Dendritic cell treated with granulocyte-macrophage colony-stimulating factor and Interleukin-4, amounts not matched to agents 40 ng/mL and 50 ng/mL, for 4 days (primary cell): ENCODE results near the gene PPP2R3A.
"Not testable (repeated sequence)": the region's sequence is repeated elsewhere in the genome, so short reads cannot be mapped to it uniquely, and the experiment has no call there.

Experiments used
- H3K27ac Mint-ChIP-seq: one replicate; pipeline ENCODE4 v1.8.0; 2022; ENCODE audit warnings: mild to moderate bottlenecking, mixed read lengths
- H3K27me3 Mint-ChIP-seq: one replicate; pipeline ENCODE4 v1.8.0; 2022; ENCODE audit warnings: mild to moderate bottlenecking, mixed read lengths
- H3K36me3 Mint-ChIP-seq: one replicate; pipeline ENCODE4 v1.8.0; 2022; ENCODE audit warnings: low read depth, mixed read lengths
- H3K4me1 Mint-ChIP-seq: one replicate; pipeline ENCODE4 v1.8.0; 2022; ENCODE audit warnings: low read depth, mixed read lengths
- H3K4me3 Mint-ChIP-seq: one replicate; pipeline ENCODE4 v1.8.0; 2022; ENCODE audit warnings: mild to moderate bottlenecking, moderate library complexity, mixed read lengths
- H3K9me3 Mint-ChIP-seq: one replicate; pipeline ENCODE4 v1.8.0; 2022; ENCODE audit warnings: mixed read lengths
- intact Hi-C: fragments of 100-400 bp; cut with micrococcal nuclease; formaldehyde crosslinking; loops from one replicate; pipeline ENCODE4 v1.15.0; 2022

Gene PPP2R3A

DNA sequence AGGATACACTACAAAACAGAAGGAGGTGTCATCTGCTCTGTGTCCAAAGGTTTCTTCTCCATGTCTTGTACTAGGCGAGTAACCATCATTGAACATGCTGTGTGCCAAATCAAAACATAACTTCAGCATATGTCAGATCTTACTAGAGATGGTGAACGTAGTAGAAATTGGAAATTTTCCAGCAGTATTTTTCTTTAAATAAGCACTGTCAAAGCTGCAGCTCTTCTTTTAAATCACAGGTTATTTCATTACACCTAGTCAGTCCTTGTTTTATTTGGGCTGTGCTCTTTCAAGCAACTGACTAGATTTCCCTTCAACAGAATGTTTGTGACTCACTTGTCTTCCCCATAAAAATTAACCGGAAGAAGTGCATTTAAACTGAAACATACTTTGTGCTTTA is 184.1 kb downstream of the PPP2R3A start:
- Mint-ChIP-seq H3K27ac (peak overlapping the region; percentile 22), H3K27me3 (no peaks in the 10 kb centered on the region), H3K4me1 (peaks cover 23% of the 10 kb centered on the region), H3K4me3 (no peak overlapping the region), H3K36me3 (peaks cover 49% of the 10 kb centered on the region), H3K9me3 (no peaks in the 10 kb centered on the region)
- intact Hi-C loops, result no loop called here

DNA sequence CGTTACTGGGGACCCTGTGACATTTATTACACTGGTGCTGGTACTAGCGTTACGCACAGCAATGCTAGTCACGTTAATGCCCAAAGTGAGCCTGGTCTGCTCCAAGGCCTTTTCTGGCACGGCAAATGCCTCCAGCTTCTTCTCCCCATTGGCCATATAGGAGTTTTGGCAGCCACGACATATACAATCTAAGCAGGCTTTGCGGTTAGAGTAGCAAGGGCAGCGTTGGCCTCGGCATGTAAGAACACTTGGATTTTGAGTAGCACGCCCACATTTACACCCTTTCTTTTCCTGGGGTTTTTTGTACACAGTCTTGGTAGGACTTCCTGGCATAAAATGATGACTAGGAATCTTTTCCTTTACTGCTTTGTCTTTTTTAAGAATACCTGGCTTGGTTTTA is 185.7 kb downstream of the PPP2R3A start:
- peaks cover 44% of the 10 kb centered on the region for H3K36me3 Mint-ChIP-seq
- no peaks in the 10 kb centered on the region for H3K27me3 Mint-ChIP-seq
- H3K27ac Mint-ChIP-seq, result no peak overlapping the region
- H3K4me3 Mint-ChIP-seq, result no peak overlapping the region
- H3K4me1 Mint-ChIP-seq, result peaks cover 32% of the 10 kb centered on the region
- H3K9me3 Mint-ChIP-seq, result no peaks in the 10 kb centered on the region
- intact Hi-C loops, result no loop called here

DNA sequence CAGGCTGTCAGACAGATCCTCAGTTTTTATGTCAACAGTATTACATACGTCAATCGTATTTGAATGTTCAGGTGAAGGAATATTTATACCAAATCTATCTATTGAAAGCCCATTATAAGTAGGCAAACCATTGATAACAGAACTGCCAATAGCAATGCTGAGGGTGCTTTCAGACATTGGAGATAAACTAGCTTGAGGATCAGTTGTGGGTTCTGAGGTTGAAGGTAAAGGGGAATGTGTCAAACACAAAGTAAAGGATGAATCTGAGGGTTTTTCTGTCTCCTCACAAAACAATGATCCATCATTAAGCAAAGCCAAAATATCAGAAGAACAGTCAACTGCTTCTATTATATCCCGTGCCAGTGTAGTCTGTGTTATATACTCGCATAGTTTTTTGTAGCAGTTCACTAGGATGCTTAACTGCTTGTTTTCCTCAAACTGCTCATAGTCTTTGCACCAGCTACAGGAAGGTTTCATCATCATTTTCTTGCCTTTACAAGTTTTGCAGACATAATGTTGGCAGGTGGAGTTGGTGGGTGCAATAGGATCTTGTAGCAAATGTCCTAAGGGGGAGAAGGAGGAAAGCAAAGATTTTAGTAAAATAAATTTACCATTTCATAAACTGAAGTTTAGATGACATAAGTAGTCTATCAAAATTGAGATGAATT is 186.8 kb downstream of the PPP2R3A start:
- H3K4me3 Mint-ChIP-seq, result no peak overlapping the region
- no peak overlapping the region for H3K27ac Mint-ChIP-seq
- peaks cover 34% of the 10 kb centered on the region for H3K4me1 Mint-ChIP-seq
- peaks cover 44% of the 10 kb centered on the region for H3K36me3 Mint-ChIP-seq
- no peaks in the 10 kb centered on the region for H3K9me3 Mint-ChIP-seq
- no peaks in the 10 kb centered on the region for H3K27me3 Mint-ChIP-seq
- intact Hi-C loops, result no loop called here

DNA sequence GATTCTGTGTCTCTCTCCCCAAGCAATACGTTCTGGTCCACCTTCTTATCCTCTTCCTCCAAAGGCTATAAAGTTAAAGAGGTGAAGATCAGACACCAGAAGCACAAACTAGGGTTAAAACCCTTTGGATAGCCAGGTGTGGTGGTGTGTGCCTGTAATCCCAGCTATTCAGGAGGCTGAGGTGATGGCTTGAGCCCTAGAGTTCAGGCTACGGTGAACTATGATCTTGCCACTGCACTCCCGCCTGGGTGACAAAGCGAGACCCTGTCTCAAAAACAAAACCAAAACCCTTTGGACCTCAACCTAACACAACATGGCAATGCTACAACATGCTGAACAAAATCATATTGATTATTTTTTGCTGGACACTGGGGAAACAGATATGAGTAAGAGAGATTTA is 187.4 kb downstream of the PPP2R3A start:
- no peaks in the 10 kb centered on the region for H3K9me3 Mint-ChIP-seq
- H3K4me3 Mint-ChIP-seq, result no peak overlapping the region

GRCh38 chr3:136161516-136161915 is 196.0 kb downstream of the PPP2R3A start:
- H3K4me3 Mint-ChIP-seq, result no peak overlapping the region
- intact Hi-C loops, result no loop called here
- peaks cover 49% of the 10 kb centered on the region for H3K4me1 Mint-ChIP-seq
- H3K27ac Mint-ChIP-seq, result no peak overlapping the region
- H3K36me3 Mint-ChIP-seq, result peaks cover 18% of the 10 kb centered on the region
- no peaks in the 10 kb centered on the region for H3K27me3 Mint-ChIP-seq
- no peaks in the 10 kb centered on the region for H3K9me3 Mint-ChIP-seq

More for the DNA sequence above, 187.4 kb downstream of the PPP2R3A start:
- H3K4me1 Mint-ChIP-seq, result peaks cover 40% of the 10 kb centered on the region
- H3K36me3 Mint-ChIP-seq, result peaks cover 40% of the 10 kb centered on the region
- no peaks in the 10 kb centered on the region for H3K27me3 Mint-ChIP-seq
- no peak overlapping the region for H3K27ac Mint-ChIP-seq
- intact Hi-C loops, result no loop called here

DNA sequence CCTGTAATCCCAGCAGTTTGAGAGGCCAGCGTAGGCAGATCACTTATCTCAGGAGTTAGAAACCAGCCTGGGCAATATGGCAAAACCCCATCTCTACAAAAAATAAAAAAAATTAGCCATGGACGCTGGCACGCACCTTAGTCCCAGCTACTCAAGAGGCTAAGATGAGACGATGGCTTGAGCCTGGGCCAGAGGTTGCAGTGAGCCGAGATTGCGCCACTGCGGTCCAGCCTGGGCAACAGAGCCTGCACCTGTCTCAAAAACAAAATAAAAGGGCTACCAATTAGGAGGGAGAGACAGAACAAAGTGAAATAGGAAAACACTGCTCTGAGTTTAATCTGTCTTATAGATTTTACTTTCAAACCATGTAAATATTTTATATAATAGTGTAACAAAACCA is 196.8 kb downstream of the PPP2R3A start:
- H3K4me3 Mint-ChIP-seq, result no peak overlapping the region

DNA sequence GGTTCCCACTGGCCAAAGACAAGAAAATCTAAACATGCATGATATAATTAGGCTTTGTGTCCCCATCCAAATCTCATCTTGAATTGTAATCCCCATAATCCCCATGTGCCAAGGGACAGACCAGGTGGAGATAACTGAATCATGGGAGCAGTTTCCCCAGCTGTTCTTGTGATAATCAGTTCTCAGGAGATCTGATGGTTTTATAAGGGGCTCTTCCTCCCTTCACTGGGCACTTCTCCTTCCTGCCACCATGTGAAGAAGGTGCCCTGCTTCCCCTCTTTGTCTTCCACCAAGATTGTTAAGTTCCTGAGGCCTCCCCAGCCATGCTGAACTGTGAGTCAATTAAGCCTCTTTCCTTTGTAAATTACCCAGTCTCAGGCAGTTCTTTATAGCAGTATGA is 198.1 kb downstream of the PPP2R3A start:
- intact Hi-C loops, H3K27me3 Mint-ChIP-seq, H3K9me3 Mint-ChIP-seq, H3K4me3 Mint-ChIP-seq: not testable (repeated sequence)
- Mint-ChIP-seq H3K36me3 (peaks cover 11% of the 10 kb centered on the region), H3K27ac (peak overlapping the region; percentile 43), H3K4me1 (peaks cover 45% of the 10 kb centered on the region)

More for the DNA sequence above, 196.8 kb downstream of the PPP2R3A start:
- peaks cover 46% of the 10 kb centered on the region for H3K4me1 Mint-ChIP-seq
- H3K9me3 Mint-ChIP-seq, result no peaks in the 10 kb centered on the region
- H3K27me3 Mint-ChIP-seq, result no peaks in the 10 kb centered on the region
- H3K36me3 Mint-ChIP-seq, result peaks cover 18% of the 10 kb centered on the region
- no peak overlapping the region for H3K27ac Mint-ChIP-seq
- intact Hi-C loops, result no loop called here

DNA sequence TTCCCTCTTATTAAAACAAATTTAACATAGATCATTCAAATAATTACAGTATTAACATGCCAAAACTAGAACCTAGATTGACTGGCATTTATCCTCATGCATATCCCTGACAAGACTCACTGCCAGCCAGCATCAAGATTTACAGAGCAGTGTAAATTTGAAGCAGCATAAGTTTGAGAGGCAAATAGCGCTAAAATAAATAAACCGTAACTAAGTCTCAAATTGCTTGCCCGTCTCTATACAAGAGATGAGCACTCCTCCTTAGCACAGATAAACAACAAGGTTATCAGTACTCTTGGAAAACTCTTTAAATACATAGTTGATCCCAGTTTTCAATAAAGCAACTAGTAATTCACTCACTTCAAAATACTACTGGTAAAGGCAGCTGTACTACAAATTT is 201.0 kb downstream of the PPP2R3A start:
- intact Hi-C loops, result no loop called here
- H3K36me3 Mint-ChIP-seq, result peaks cover 5% of the 10 kb centered on the region
- peaks cover 41% of the 10 kb centered on the region for H3K4me1 Mint-ChIP-seq
- H3K4me3 Mint-ChIP-seq, result no peak overlapping the region
- no peak overlapping the region for H3K27ac Mint-ChIP-seq
- no peaks in the 10 kb centered on the region for H3K9me3 Mint-ChIP-seq
- H3K27me3 Mint-ChIP-seq, result no peaks in the 10 kb centered on the region

- not testable (repeated sequence) for H3K4me3 Mint-ChIP-seq, H3K27me3 Mint-ChIP-seq, H3K36me3 Mint-ChIP-seq, H3K27ac Mint-ChIP-seq, H3K9me3 Mint-ChIP-seq
- peaks cover 32% of the 10 kb centered on the region for H3K4me1 Mint-ChIP-seq
- intact Hi-C loops, result loop anchor here (2.0 kb wide), 1 partner anchor 15 kb away; no protein-coding TSS in a partner anchor
These were observed 202.7 kb downstream of the PPP2R3A start for GRCh38 chr3:136168236-136168635.

DNA sequence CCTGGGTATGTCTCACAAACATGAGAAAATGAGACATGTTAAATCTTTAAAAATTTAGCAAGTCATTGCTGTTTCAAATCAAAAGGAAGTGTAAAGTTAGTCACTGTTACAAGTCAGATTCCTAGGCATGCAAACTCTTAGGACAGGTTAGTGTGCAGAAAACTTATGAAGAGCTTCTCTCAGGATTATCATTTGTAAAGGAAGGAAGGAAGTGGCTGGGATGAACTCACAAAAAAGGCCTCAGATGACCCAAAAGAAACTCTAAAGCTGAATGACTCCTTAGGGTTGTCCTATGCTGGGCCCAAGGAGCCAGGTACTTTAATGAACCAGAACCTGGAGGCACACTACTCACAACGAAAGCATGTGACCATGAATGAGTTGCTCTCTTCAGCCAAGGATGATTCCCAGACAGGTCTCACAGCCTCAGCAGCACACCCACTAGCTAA is 205.6 kb downstream of the PPP2R3A start:
- H3K27ac Mint-ChIP-seq, result no peak overlapping the region
- H3K4me1 Mint-ChIP-seq, result peaks cover 25% of the 10 kb centered on the region
- H3K4me3 Mint-ChIP-seq, result no peak overlapping the region
- H3K9me3 Mint-ChIP-seq, result no peaks in the 10 kb centered on the region
- no peaks in the 10 kb centered on the region for H3K36me3 Mint-ChIP-seq
- intact Hi-C loops, result no loop called here
- no peaks in the 10 kb centered on the region for H3K27me3 Mint-ChIP-seq

DNA sequence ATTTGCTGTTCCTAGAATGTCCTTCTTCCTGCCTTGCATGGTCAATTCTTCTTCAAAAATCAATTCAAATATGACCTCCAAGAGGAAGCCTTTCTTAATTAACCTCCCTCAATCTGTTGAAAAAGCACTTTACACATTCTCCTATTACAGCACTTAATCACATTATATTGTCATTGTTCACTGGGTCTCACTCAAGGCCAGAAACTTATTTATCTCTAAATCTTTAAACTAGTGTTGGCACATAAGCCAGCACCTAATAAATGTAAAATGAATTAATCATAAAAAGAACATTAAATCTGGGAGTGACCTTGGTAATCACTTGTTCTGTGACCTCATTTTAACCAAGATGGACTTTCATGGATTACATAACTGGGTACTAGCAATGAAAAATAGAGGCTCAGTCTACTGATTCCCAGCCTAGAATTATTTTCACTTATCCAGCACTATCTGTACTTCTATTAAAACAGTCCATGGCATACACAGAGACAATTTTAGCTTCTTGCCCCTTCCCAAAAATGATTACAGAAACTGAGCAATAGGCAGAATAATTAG is 208.5 kb downstream of the PPP2R3A start:
- peaks cover 26% of the 10 kb centered on the region for H3K4me1 Mint-ChIP-seq
- no peaks in the 10 kb centered on the region for H3K9me3 Mint-ChIP-seq
- intact Hi-C loops, result no loop called here
- no peaks in the 10 kb centered on the region for H3K36me3 Mint-ChIP-seq
- H3K27me3 Mint-ChIP-seq, result no peaks in the 10 kb centered on the region
- H3K4me3 Mint-ChIP-seq, result no peak overlapping the region
- no peak overlapping the region for H3K27ac Mint-ChIP-seq

DNA sequence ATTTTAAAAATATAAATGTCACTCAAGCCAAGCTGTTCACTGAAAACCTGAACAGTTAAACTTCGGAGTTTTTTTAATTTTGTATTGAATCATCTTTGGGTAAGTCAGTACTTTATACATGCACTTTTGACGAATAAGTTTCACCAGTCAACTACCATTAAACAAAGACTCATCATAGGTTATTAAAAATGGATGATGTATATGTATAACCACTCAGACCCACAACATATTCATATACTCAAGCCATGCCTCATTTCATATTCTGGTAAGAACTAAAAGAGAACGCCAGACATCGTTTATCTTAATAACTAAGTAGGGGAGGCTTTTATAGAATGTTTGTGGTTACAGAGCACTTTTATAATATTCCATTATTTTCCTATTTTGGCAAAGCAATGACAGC is 212.3 kb downstream of the PPP2R3A start:
- no peak overlapping the region for H3K4me3 Mint-ChIP-seq
- H3K27ac Mint-ChIP-seq, result no peak overlapping the region

GRCh38 chr3:136181741-136182140 is 216.2 kb downstream of the PPP2R3A start:
- intact Hi-C loops, result loop anchor here (2.0 kb wide), 1 partner anchor 13 kb away; no protein-coding TSS in a partner anchor
- peaks cover 49% of the 10 kb centered on the region for H3K4me1 Mint-ChIP-seq
- no peak overlapping the region for H3K27ac Mint-ChIP-seq
- no peaks in the 10 kb centered on the region for H3K36me3 Mint-ChIP-seq
- no peak overlapping the region for H3K4me3 Mint-ChIP-seq
- H3K27me3 Mint-ChIP-seq, result no peaks in the 10 kb centered on the region
- H3K9me3 Mint-ChIP-seq, result no peaks in the 10 kb centered on the region

More for the DNA sequence above, 212.3 kb downstream of the PPP2R3A start:
- H3K9me3 Mint-ChIP-seq, result no peaks in the 10 kb centered on the region
- no peaks in the 10 kb centered on the region for H3K27me3 Mint-ChIP-seq
- intact Hi-C loops, result no loop called here
- H3K36me3 Mint-ChIP-seq, result no peaks in the 10 kb centered on the region
- peaks cover 34% of the 10 kb centered on the region for H3K4me1 Mint-ChIP-seq

DNA sequence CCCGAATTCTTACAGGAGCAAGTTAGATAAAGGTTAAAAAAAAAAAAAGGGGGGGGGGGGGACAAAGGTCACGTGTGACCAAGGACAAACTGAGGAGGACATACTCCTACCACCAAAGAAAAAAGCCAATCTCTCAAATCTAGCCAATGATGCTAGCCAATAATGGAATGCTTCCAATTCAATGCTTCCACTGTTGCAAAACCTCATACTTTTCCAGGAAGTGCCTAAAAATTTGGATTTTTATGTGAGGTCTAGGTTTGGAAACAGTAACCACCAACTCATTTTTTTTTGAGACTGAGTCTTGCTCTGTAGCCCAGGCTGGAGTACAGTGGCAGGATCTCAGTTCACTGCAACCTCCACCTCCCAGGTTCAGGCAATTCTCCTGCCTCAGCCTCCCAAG is 219.2 kb downstream of the PPP2R3A start:
- peaks cover 69% of the 10 kb centered on the region for H3K4me1 Mint-ChIP-seq
- H3K27ac Mint-ChIP-seq, result no peak overlapping the region
- H3K36me3 Mint-ChIP-seq, result no peaks in the 10 kb centered on the region
- H3K27me3 Mint-ChIP-seq, result no peaks in the 10 kb centered on the region
- no peaks in the 10 kb centered on the region for H3K9me3 Mint-ChIP-seq
- intact Hi-C loops, result no loop called here
- no peak overlapping the region for H3K4me3 Mint-ChIP-seq

- Mint-ChIP-seq H3K9me3 (no peaks in the 10 kb centered on the region), H3K27me3 (no peaks in the 10 kb centered on the region), H3K27ac (no peak overlapping the region), H3K4me1 (peaks cover 86% of the 10 kb centered on the region), H3K36me3 (peaks cover 11% of the 10 kb centered on the region), H3K4me3 (no peak overlapping the region)
- intact Hi-C loops, result no loop called here
These were observed 220.8 kb downstream of the PPP2R3A start for GRCh38 chr3:136186344-136186743.
